ENCODE data around the gene YES1. TPM values are rescaled to one million over a fixed set of nuclear protein-coding genes. Genes with fewer than 3 reads are reported as not detected.

Gene YES1
- total RNA-seq, 2 donors from 2014 or later, result 88.5 to 116 TPM

- peak; percentile 86 for DNase-seq (ENCODE audit: low spot score)
- Histone ChIP-seq H3K4me1 (replicated peaks) (peaks cover 3% of the 10 kb centered on the region), H3K27ac (peak within 1 kb of the TSS; percentile 71 to 83), H3K36me3 (no peaks in the 10 kb centered on the region), H3K4me3 (peak within 1 kb of the TSS; percentile 49 to 64), H3K9me3 (no peaks in the 10 kb centered on the region), H3K27me3 (replicated peaks; ENCODE audit: insufficient read depth) (no peaks in the 10 kb centered on the region)
- WGBS, result 7% methylated on average over 62 of the region's 91 CpGs
- intact Hi-C loops (cut with DNase I), result loop anchor here (5.0 kb wide), 1 partner anchor 55 kb away; the partner anchor contains the start of gene TYMS
- peak; percentile 32 for TF ChIP-seq POLR2A (IDR thresholded peaks at IDR 0.05)
- peak; percentile 33 for TF ChIP-seq POLR2AphosphoS5 (IDR thresholded peaks at IDR 0.05)
- TF ChIP-seq CTCF (IDR thresholded peaks at IDR 0.05), result peak; percentile 61 to 86 (median 78)
Measured at GRCh38 chr18:712401-713134, 99.5 kb downstream of the YES1 start, which contains the start of gene ENOSF1. Gene ENOSF1 (minus strand): TSS chr18:712630. CDS start chr18:712587, 43 bp downstream.

GRCh38 chr18:711657-712400, 100.2 kb downstream of the YES1 start:
- H3K27me3 ChIP-seq (replicated peaks; ENCODE audit: insufficient read depth), result no peaks in the 10 kb centered on the region
- TF ChIP-seq POLR2A (IDR thresholded peaks at IDR 0.05) (no peak), POLR2AphosphoS5 (IDR thresholded peaks at IDR 0.05) (peak; percentile 76)
- peak; percentile 71 for DNase-seq (ENCODE audit: low spot score)
- WGBS, result under 1% methylated on average over 41 of the region's 42 CpGs
- H3K9me3 ChIP-seq, result no peaks in the 10 kb centered on the region
- intact Hi-C loops (cut with DNase I), result loop anchor here (5.0 kb wide), 1 partner anchor 55 kb away; the partner anchor contains the start of gene TYMS
- H3K36me3 ChIP-seq, result no peaks in the 10 kb centered on the region
- H3K27ac ChIP-seq, result peak overlapping the region; percentile 71 to 83
- peaks cover 3% of the 10 kb centered on the region for H3K4me1 ChIP-seq (replicated peaks)
- H3K4me3 ChIP-seq, result peak overlapping the region; percentile 49 to 64

- no peak for DNase-seq (ENCODE audit: low spot score)
- Histone ChIP-seq H3K4me1 (replicated peaks) (peaks cover 3% of the 10 kb centered on the region), H3K4me3 (peak overlapping the region; percentile 49 to 64), H3K36me3 (no peaks in the 10 kb centered on the region), H3K27me3 (replicated peaks; ENCODE audit: insufficient read depth) (no peaks in the 10 kb centered on the region), H3K9me3 (no peaks in the 10 kb centered on the region), H3K27ac (peak overlapping the region; percentile 71 to 83)
- 10% methylated on average over 8 of the region's 8 CpGs for WGBS
- intact Hi-C loops (cut with DNase I), result loop anchor here (5.0 kb wide), 1 partner anchor 54 kb away; the partner anchor contains the start of gene TYMS
- TF ChIP-seq CTCF (IDR thresholded peaks at IDR 0.05), result no peak
Measured at GRCh38 chr18:711310-711656, 100.8 kb downstream of the YES1 start.

GRCh38 chr18:710418-711300, 101.4 kb downstream of the YES1 start:
- TF ChIP-seq POLR2AphosphoS5 (IDR thresholded peaks at IDR 0.05) (no peak), CTCF (IDR thresholded peaks at IDR 0.05) (no peak), POLR2A (IDR thresholded peaks at IDR 0.05) (no peak)
- Histone ChIP-seq H3K4me3 (peak overlapping the region; percentile 49 to 64), H3K36me3 (no peaks in the 10 kb centered on the region), H3K27me3 (replicated peaks; ENCODE audit: insufficient read depth) (no peaks in the 10 kb centered on the region), H3K27ac (peak overlapping the region in 1 of 2 donors; percentile 83), H3K9me3 (no peaks in the 10 kb centered on the region), H3K4me1 (replicated peaks) (peaks cover 3% of the 10 kb centered on the region)
- 66% methylated on average over 3 of the region's 3 CpGs for WGBS
- no peak for DNase-seq (ENCODE audit: low spot score)
- intact Hi-C loops (cut with DNase I), result loop anchor here (5.0 kb wide), 1 partner anchor 53 kb away; the partner anchor contains the start of gene TYMS

Measured in prostate gland (tissue), 2 donors.